GM12878 (cell line): Measurements from ENCODE around the gene LPAR3. TPM values are rescaled to one million over a fixed set of nuclear protein-coding genes. Genes with fewer than 3 reads are reported as not detected.

Source experiments
- ATAC-seq: fragments of 200-7000 bp; cut with Tn5 transposase; 3 replicates; pipeline ENCODE4 v1.9.1; 2020; ENCODE audit warnings: mild to moderate bottlenecking, moderate library complexity
- BruUV-seq: library from RNA; stranded (reverse); fragments of 400-500 nt; replicated peaks from 2 replicates; lab custom pipeline; 2021; lab: Mats Ljungman, UMichigan
- CTCF ChIA-PET: fragments of 300-600 bp; sonication (Branson Sonifier 250); formaldehyde crosslinking; extraction: SDS; loops from one replicate; lab custom pipeline; 2021; ENCODE audit warnings: inconsistent platforms; lab: Yijun Ruan, JAX
- POLR2A ChIA-PET: fragments of 350-600 bp; formaldehyde crosslinking; extraction: SDS; loops from one replicate; lab custom pipeline; 2021; ENCODE audit warnings: inconsistent platforms; lab: Charles Lee
- RAD21 ChIA-PET: fragments of 300-600 bp; sonication (Branson Sonifier 250); formaldehyde crosslinking; loops from one replicate; lab custom pipeline; 2023; ENCODE audit warnings: antibody characterized with exemption; ENCODE audit not compliant: unreplicated experiment; lab: Charles Lee
- SMC1A ChIA-PET: fragments of 300-600 bp; sonication (Branson Sonifier 250); formaldehyde crosslinking; loops from one replicate; lab custom pipeline; 2023; ENCODE audit not compliant: unreplicated experiment, uncharacterized antibody; lab: Charles Lee
- DNase-seq: peaks from one replicate; pipeline ENCODE4 v3.0.0-alpha.2; 2011; ENCODE audit warnings: low read depth, low spot score
- FAIRE-seq: peaks from 3 replicates; lab custom pipeline; 2011; peaks lifted over from hg19 to GRCh38; lab: Jason Lieb, UNC
- H2AFZ ChIP-seq: 2 replicates; pipeline ENCODE4 v1.6.0; 2011; ENCODE audit warnings: low read depth, low read length, control low read depth; ENCODE audit not compliant: control insufficient read depth
- H3K27ac ChIP-seq: 2 replicates; pipeline ENCODE4 v1.5.1; 2011; ENCODE audit warnings: control low read depth; ENCODE audit not compliant: control insufficient read depth, insufficient read depth
- H3K27me3 ChIP-seq, 2 experiments: replicated peaks in 1 of 2; 2 replicates each; pipeline versions ENCODE4 v1.6.0 to v1.6.1; 2011; ENCODE audit warnings: low read length in 1 of 2; ENCODE audit not compliant: control insufficient read depth in 2 of 2, insufficient read depth in 2 of 2
- H3K36me3 ChIP-seq, 2 experiments: 2 replicates each; pipeline ENCODE4 v1.5.1; 2011; ENCODE audit warnings: low read length in 1 of 2; ENCODE audit not compliant: control insufficient read depth in 2 of 2, insufficient read depth in 2 of 2
- H3K4me1 ChIP-seq: 2 replicates; pipeline ENCODE4 v1.6.1; 2011; ENCODE audit warnings: mild to moderate bottlenecking, low read length, moderate library complexity, mixed read lengths; ENCODE audit not compliant: control insufficient read depth, insufficient read depth
- H3K4me2 ChIP-seq: 2 replicates; pipeline ENCODE4 v1.6.0; 2011; ENCODE audit warnings: control low read depth; ENCODE audit not compliant: control insufficient read depth, insufficient read depth
- H3K4me3 ChIP-seq: fragments of 200-600 bp; sonication (generic); 2 replicates; pipeline ENCODE4 v1.5.1; 2016
- H3K79me2 ChIP-seq: 2 replicates; pipeline ENCODE4 v1.6.0; 2011; ENCODE audit warnings: low read length; ENCODE audit not compliant: control insufficient read depth, insufficient read depth
- H3K9ac ChIP-seq: 2 replicates; pipeline ENCODE4 v1.8.0; 2011; ENCODE audit warnings: low read length, control low read depth, mixed read lengths; ENCODE audit not compliant: control insufficient read depth, insufficient read depth
- H3K9me3 ChIP-seq: replicated peaks from 3 replicates; pipeline ENCODE4 v1.5.1; 2011; ENCODE audit warnings: mild to moderate bottlenecking, low read length; ENCODE audit not compliant: control insufficient read depth, insufficient read depth
- H4K20me1 ChIP-seq: 2 replicates; pipeline ENCODE4 v1.6.0; 2011; ENCODE audit not compliant: control insufficient read depth, insufficient read depth
- CREM ChIP-seq: IDR thresholded peaks from 2 replicates; pipeline ENCODE4 v1.6.1; 2014; ENCODE audit warnings: antibody characterized with exemption, low read depth
- FOXK2 ChIP-seq: fragments of 450-650 bp; IDR thresholded peaks from 2 replicates; pipeline ENCODE4 v1.6.1; 2017; ENCODE audit warnings: mild to moderate bottlenecking, moderate library complexity
- MTA3 ChIP-seq: IDR thresholded peaks from 2 replicates; pipeline ENCODE4 v1.6.1; 2012; ENCODE audit warnings: low read length, inconsistent platforms, borderline replicate concordance
- MYB ChIP-seq: fragments of 150-350 bp; IDR thresholded peaks from 2 replicates; pipeline ENCODE4 v1.6.1; 2014; ENCODE audit warnings: mild to moderate bottlenecking, low read depth, low read length, borderline replicate concordance
- NBN ChIP-seq: fragments of 450-650 bp; IDR thresholded peaks from 2 replicates; pipeline ENCODE4 v1.6.1; 2016
- POLR2AphosphoS2 ChIP-seq: IDR thresholded peaks from 2 replicates; pipeline ENCODE4 v1.6.1; 2011; ENCODE audit warnings: low read depth, mild to moderate bottlenecking, low read length, improper control_type of control experiment, moderate library complexity
- PRDM15 ChIP-seq: fragments of 450-650 bp; formaldehyde crosslinking; IDR thresholded peaks from 2 replicates; pipeline ENCODE4 v1.4.0; 2020; ENCODE audit warnings: mild to moderate bottlenecking, moderate library complexity
- RCOR1 ChIP-seq: conservative IDR thresholded peaks from 2 replicates; pipeline ENCODE4 v1.6.1; 2012; ENCODE audit warnings: low read depth, low read length, improper control_type of control experiment
- RELA ChIP-seq: fragments of 450-650 bp; IDR thresholded peaks from 2 replicates; pipeline ENCODE4 v1.8.0; 2014; ENCODE audit warnings: borderline replicate concordance; ENCODE audit not compliant: partially characterized antibody
- SIN3A ChIP-seq: IDR thresholded peaks from 2 replicates; pipeline ENCODE4 v1.6.1; 2012; ENCODE audit warnings: low read depth, low read length, improper control_type of control experiment
- SUZ12 ChIP-seq: fragments of 200-600 bp; sonication (generic); IDR thresholded peaks from one replicate; pipeline ENCODE4 v1.6.1; 2018; ENCODE audit warnings: antibody characterized with exemption, mild to moderate bottlenecking; ENCODE audit not compliant: unreplicated experiment
- USF1 ChIP-seq: IDR thresholded peaks from 2 replicates; pipeline ENCODE4 v1.6.1; 2011; ENCODE audit warnings: borderline replicate concordance, low read depth, mild to moderate bottlenecking, moderate library complexity, mixed read lengths, low read length; ENCODE audit not compliant: insufficient read depth; ENCODE audit errors: extremely low read length
- in situ Hi-C: fragments of 300-500 bp; cut with MboI; formaldehyde crosslinking; loops from 9 replicates; pipeline ENCODE4 v1.14.3; 2018; ENCODE audit warnings: mixed read lengths
- intact Hi-C: fragments of 100-400 bp; cut with micrococcal nuclease; formaldehyde crosslinking; loops from one replicate; pipeline ENCODE4 v1.14.2; 2022; ENCODE audit not compliant: unreplicated experiment
- polyA plus RNA-seq, 11 experiments: library from polyadenylated mRNA; depleted of rRNA in 4 of 11; unstranded in 6 of 11; stranded (reverse) in 5 of 11; fragments of >200 nt; fragmentation: Nextera tagmentation in 4 of 11; fragmentation: Illumina TruSeq in 1 of 11; extraction: Ambion mirVana in 4 of 11; extraction: Trizol in 1 of 11; gene quantifications; 1 replicate in 1 of 11; 2 replicates in 10 of 11; pipeline versions ENCODE4 v1.2.1 to v1.2.3, GENCODE V29; 2011 to 2016; ENCODE audit warnings: inconsistent platforms in 2 of 11, missing spikeins in 2 of 11, low read depth in 1 of 11
- total RNA-seq, 4 experiments: library from RNA; depleted of rRNA in 3 of 4; stranded (reverse); fragments of >200 nt in 3 of 4; fragmentation: Illumina TruSeq in 1 of 4; extraction: Trizol in 1 of 4; gene quantifications; 2 replicates each; pipeline versions ENCODE4 v1.2.1 to v1.2.3, GENCODE V29; 2013 to 2021
- TF ChIP-seq, protein P1 (sequence below): IDR thresholded peaks from 2 replicates; pipeline ENCODE4 v1.6.1; 2011; ENCODE audit warnings: low read depth, low read length, improper control_type of control experiment, borderline replicate concordance
- TF ChIP-seq, protein P2 (sequence below): IDR thresholded peaks from 2 replicates; pipeline ENCODE4 v1.6.1; 2011; ENCODE audit warnings: borderline replicate concordance, low read depth, mild to moderate bottlenecking, moderate library complexity, low read length; ENCODE audit not compliant: insufficient read depth, poor library complexity, severe bottlenecking
- TF ChIP-seq, protein P3 (sequence below): IDR thresholded peaks from 2 replicates; pipeline ENCODE4 v1.6.1; 2012; ENCODE audit warnings: low read depth, low read length, improper control_type of control experiment

Gene LPAR3
- total and polyA plus RNA-seq, 10 of the 15 experiments (the other 5 are each of a cell fraction or from before 2014, with no cell fraction given): 0.03 to 0.31 (median 0.09) TPM; not detected in 3

GRCh38 chr1:84883286-84883685 lies 9.7 kb downstream of the LPAR3 start:
- intact Hi-C loops (no loop called here), in situ Hi-C loops (no loop called here)
- Histone ChIP-seq H3K4me1 (no peaks in the 10 kb centered on the region), H2AFZ (no peak overlapping the region), H3K9ac (no peak overlapping the region), H3K79me2 (no peaks in the 10 kb centered on the region), H3K4me2 (no peak overlapping the region), H3K36me3 (no peaks in the 10 kb centered on the region), H3K27me3 (peaks cover 0 to 2% of the 10 kb centered on the region in 2 experiments; a peak in 1 of 4 replicates), H3K4me3 (no peak overlapping the region), H3K9me3 (no peaks in the 10 kb centered on the region; the same call in 2 of the 3 replicates), H4K20me1 (no peaks in the 10 kb centered on the region), H3K27ac (no peak overlapping the region)
- BruUV-seq: no TSS peak
- no peak for ATAC-seq
- DNase-seq: no peak
- ChIA-PET SMC1A (no interaction called here), POLR2A (no interaction called here), CTCF (interaction anchor here (1.1 kb wide), 1 partner anchor 12 kb away, joined by 4 read pairs; no protein-coding TSS in a partner anchor), RAD21 (no interaction called here)
- FAIRE-seq: no peak
- TF ChIP-seq FOXK2: no peak
- TF ChIP-seq, protein P1, sequence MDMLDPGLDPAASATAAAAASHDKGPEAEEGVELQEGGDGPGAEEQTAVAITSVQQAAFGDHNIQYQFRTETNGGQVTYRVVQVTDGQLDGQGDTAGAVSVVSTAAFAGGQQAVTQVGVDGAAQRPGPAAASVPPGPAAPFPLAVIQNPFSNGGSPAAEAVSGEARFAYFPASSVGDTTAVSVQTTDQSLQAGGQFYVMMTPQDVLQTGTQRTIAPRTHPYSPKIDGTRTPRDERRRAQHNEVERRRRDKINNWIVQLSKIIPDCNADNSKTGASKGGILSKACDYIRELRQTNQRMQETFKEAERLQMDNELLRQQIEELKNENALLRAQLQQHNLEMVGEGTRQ: no peak
- no peak for TF ChIP-seq SIN3A
- TF ChIP-seq MTA3: no peak
- TF ChIP-seq, protein P2, sequence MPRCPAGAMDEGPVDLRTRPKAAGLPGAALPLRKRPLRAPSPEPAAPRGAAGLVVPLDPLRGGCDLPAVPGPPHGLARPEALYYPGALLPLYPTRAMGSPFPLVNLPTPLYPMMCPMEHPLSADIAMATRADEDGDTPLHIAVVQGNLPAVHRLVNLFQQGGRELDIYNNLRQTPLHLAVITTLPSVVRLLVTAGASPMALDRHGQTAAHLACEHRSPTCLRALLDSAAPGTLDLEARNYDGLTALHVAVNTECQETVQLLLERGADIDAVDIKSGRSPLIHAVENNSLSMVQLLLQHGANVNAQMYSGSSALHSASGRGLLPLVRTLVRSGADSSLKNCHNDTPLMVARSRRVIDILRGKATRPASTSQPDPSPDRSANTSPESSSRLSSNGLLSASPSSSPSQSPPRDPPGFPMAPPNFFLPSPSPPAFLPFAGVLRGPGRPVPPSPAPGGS: no peak
- no peak for TF ChIP-seq SUZ12
- TF ChIP-seq PRDM15 (CRISPR knock-in tag): no peak
- no peak for TF ChIP-seq POLR2AphosphoS2
- no peak for TF ChIP-seq RELA
- no peak for TF ChIP-seq CREM
- no peak for TF ChIP-seq USF1
- TF ChIP-seq NBN: no peak
- TF ChIP-seq RCOR1: no peak
- TF ChIP-seq, protein P3, sequence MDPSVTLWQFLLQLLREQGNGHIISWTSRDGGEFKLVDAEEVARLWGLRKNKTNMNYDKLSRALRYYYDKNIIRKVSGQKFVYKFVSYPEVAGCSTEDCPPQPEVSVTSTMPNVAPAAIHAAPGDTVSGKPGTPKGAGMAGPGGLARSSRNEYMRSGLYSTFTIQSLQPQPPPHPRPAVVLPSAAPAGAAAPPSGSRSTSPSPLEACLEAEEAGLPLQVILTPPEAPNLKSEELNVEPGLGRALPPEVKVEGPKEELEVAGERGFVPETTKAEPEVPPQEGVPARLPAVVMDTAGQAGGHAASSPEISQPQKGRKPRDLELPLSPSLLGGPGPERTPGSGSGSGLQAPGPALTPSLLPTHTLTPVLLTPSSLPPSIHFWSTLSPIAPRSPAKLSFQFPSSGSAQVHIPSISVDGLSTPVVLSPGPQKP: no peak
- no peak for TF ChIP-seq MYB
